ENCODE results near the gene DUSP6.

Gene DUSP6

GRCh38 chr12:89335452-89336244 is 16.7 kb downstream of the DUSP6 start:
- no peaks in the 10 kb centered on the region for H3K9me3 ChIP-seq
- TF ChIP-seq, protein P1, sequence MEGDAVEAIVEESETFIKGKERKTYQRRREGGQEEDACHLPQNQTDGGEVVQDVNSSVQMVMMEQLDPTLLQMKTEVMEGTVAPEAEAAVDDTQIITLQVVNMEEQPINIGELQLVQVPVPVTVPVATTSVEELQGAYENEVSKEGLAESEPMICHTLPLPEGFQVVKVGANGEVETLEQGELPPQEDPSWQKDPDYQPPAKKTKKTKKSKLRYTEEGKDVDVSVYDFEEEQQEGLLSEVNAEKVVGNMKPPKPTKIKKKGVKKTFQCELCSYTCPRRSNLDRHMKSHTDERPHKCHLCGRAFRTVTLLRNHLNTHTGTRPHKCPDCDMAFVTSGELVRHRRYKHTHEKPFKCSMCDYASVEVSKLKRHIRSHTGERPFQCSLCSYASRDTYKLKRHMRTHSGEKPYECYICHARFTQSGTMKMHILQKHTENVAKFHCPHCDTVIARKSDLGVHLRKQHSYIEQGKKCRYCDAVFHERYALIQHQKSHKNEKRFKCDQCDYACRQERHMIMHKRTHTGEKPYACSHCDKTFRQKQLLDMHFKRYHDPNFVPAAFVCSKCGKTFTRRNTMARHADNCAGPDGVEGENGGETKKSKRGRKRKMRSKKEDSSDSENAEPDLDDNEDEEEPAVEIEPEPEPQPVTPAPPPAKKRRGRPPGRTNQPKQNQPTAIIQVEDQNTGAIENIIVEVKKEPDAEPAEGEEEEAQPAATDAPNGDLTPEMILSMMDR (IDR thresholded peaks at IDR 0.05; ENCODE audit: low read depth, low read length): no peak
- no peak overlapping the region for H3K4me3 ChIP-seq (ENCODE audit: low read depth, low read length)
- no peak for DNase-seq
- H3K36me3 ChIP-seq: no peaks in the 10 kb centered on the region
- H3K4me1 ChIP-seq: no peaks in the 10 kb centered on the region
- no peaks in the 10 kb centered on the region for H3K27me3 ChIP-seq

GRCh38 chr12:89334548-89335169 is 17.6 kb downstream of the DUSP6 start:
- no peak for DNase-seq
- Histone ChIP-seq H3K4me1 (no peaks in the 10 kb centered on the region), H3K9me3 (no peaks in the 10 kb centered on the region), H3K36me3 (no peaks in the 10 kb centered on the region), H3K4me3 (ENCODE audit: low read depth, low read length) (no peak overlapping the region), H3K27me3 (no peaks in the 10 kb centered on the region)
- TF ChIP-seq, protein P1 (IDR thresholded peaks at IDR 0.05; ENCODE audit: low read depth, low read length): no peak

DNA sequence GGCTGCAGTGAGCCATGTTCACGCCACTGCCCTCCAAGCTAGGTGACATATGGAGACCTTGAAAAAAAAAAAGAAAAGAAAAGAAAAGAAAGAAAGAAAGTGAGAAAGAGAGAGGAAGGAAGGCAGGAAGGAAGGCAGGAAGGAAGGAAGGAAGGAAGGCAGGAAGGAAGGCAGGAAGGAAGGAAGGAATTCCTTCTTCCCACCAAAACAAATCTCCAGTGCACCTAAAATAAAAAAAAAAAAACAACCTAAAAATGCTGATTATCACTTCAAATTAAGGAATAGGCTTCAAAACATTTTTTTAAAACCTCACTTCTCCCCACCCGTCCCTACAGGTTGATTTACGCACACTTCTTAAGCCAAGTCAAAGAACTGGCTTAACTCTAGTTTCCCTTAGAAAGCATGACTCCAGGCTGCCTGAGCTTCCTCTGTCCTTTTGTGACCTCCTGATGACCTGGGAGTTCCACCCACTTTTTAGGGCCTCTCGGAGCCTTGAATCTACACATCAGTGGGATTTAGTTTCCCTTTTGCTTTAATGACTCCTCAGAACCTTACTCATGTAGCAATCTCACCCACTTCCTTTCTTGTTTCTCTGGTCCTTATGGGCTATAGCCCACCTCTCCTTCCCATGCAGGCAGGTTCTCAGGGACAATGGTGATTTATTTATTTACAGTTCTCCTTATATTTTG is 18.6 kb downstream of the DUSP6 start:
- no peaks in the 10 kb centered on the region for H3K36me3 ChIP-seq
- H3K27me3 ChIP-seq: no peaks in the 10 kb centered on the region
- no peak for DNase-seq
- TF ChIP-seq, protein P1 (IDR thresholded peaks at IDR 0.05; ENCODE audit: low read depth, low read length): no peak
- no peaks in the 10 kb centered on the region for H3K4me1 ChIP-seq
- H3K4me3 ChIP-seq (ENCODE audit: low read depth, low read length): no peak overlapping the region
- H3K9me3 ChIP-seq: no peaks in the 10 kb centered on the region

- Histone ChIP-seq H3K36me3 (no peaks in the 10 kb centered on the region), H3K27me3 (no peaks in the 10 kb centered on the region), H3K4me1 (no peaks in the 10 kb centered on the region), H3K9me3 (no peaks in the 10 kb centered on the region), H3K4me3 (ENCODE audit: low read depth, low read length) (no peak overlapping the region)
- no peak for DNase-seq
- TF ChIP-seq, protein P1 (IDR thresholded peaks at IDR 0.05; ENCODE audit: low read depth, low read length): no peak
These were observed 23.9 kb downstream of the DUSP6 start for GRCh38 chr12:89328151-89329030.

DNA sequence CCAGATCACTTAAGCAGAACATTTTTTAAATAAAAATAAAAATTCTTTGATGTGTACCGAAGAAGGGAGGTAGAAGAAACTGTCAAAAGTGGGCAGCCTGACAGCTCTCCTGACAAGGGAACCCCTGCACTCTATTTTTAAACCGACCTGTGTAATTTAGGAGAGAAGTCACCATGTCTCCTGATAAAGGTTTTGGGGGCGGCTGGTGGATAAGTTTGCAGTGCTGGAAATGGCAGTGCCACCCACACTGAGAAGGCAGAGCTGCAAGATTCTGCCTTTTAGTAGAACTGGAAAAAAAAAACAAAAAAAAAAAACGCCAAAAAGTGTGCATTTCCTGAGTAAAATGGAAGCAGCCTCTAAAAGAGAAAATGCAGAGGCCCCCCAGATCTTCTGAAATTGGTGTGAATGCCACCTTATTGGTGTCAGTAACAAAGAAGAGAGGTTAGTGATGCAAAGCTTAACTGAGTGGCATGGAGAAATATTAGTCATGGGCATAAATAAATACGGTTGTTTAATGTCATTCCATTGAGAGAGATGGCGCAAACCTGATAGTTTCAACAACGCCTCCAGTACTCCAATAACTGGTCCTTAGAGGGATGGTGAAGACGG is 24.7 kb downstream of the DUSP6 start:
- Histone ChIP-seq H3K4me3 (ENCODE audit: low read depth, low read length) (no peak overlapping the region), H3K4me1 (no peaks in the 10 kb centered on the region), H3K36me3 (no peaks in the 10 kb centered on the region), H3K9me3 (no peaks in the 10 kb centered on the region), H3K27me3 (no peaks in the 10 kb centered on the region)
- TF ChIP-seq, protein P1 (IDR thresholded peaks at IDR 0.05; ENCODE audit: low read depth, low read length): no peak
- DNase-seq: no peak
